Measurements from ENCODE around the gene RNF220.
"Not testable (repeated sequence)": the region's sequence is repeated elsewhere in the genome, so short reads cannot be mapped to it uniquely, and the experiment has no call there.

RNF220 gene

GRCh38 chr1:44664730-44665370 is 259.8 kb downstream of the RNF220 start:
- DNase-seq (ENCODE audit: low read depth) = no peak
- H3K4me3 ChIP-seq (ENCODE audit: low read depth, low read length) = no peak overlapping the region
- TF ChIP-seq CTCF (conservative IDR thresholded peaks at IDR 0.05; ENCODE audit: low read depth, low read length) = no peak

GRCh38 chr1:44666719-44667118 is 261.7 kb downstream of the RNF220 start:
- DNase-seq (ENCODE audit: low read depth); H3K4me3 ChIP-seq (ENCODE audit: low read depth, low read length): not testable (repeated sequence)

GRCh38 chr1:44670751-44671640 is 265.9 kb downstream of the RNF220 start:
- no peak overlapping the region for H3K4me3 ChIP-seq (ENCODE audit: low read depth, low read length)
- TF ChIP-seq CTCF (conservative IDR thresholded peaks at IDR 0.05; ENCODE audit: low read depth, low read length) = no peak

GRCh38 chr1:44672254-44672955 is 267.4 kb downstream of the RNF220 start:
- no peak for TF ChIP-seq CTCF (conservative IDR thresholded peaks at IDR 0.05; ENCODE audit: low read depth, low read length)
- DNase-seq (ENCODE audit: low read depth) = peak; percentile 33
- no peak overlapping the region for H3K4me3 ChIP-seq (ENCODE audit: low read depth, low read length)

More at GRCh38 chr1:44670751-44671640, 265.9 kb downstream of the RNF220 start:
- DNase-seq (ENCODE audit: low read depth) = no peak

- H3K4me3 ChIP-seq (ENCODE audit: low read depth, low read length) = peak overlapping the region; percentile 75
- no peak for TF ChIP-seq CTCF (conservative IDR thresholded peaks at IDR 0.05; ENCODE audit: low read depth, low read length)
- no peak for DNase-seq (ENCODE audit: low read depth)
These were observed 268.1 kb downstream of the RNF220 start for GRCh38 chr1:44672961-44673674.

GRCh38 chr1:44673675-44674112 is 268.6 kb downstream of the RNF220 start:
- DNase-seq (ENCODE audit: low read depth) = no peak
- peak overlapping the region; percentile 75 for H3K4me3 ChIP-seq (ENCODE audit: low read depth, low read length)
- TF ChIP-seq CTCF (conservative IDR thresholded peaks at IDR 0.05; ENCODE audit: low read depth, low read length) = no peak

All from choroid plexus epithelial cell (primary cell).